NAMALWA (cell line): Measurements from ENCODE around the gene ZFP36L1.

Experiments used
- DNase-seq: peaks from one replicate; pipeline ENCODE4 v3.0.0-alpha.2; 2015; ENCODE audit warnings: low spot score

The ZFP36L1 gene

DNA sequence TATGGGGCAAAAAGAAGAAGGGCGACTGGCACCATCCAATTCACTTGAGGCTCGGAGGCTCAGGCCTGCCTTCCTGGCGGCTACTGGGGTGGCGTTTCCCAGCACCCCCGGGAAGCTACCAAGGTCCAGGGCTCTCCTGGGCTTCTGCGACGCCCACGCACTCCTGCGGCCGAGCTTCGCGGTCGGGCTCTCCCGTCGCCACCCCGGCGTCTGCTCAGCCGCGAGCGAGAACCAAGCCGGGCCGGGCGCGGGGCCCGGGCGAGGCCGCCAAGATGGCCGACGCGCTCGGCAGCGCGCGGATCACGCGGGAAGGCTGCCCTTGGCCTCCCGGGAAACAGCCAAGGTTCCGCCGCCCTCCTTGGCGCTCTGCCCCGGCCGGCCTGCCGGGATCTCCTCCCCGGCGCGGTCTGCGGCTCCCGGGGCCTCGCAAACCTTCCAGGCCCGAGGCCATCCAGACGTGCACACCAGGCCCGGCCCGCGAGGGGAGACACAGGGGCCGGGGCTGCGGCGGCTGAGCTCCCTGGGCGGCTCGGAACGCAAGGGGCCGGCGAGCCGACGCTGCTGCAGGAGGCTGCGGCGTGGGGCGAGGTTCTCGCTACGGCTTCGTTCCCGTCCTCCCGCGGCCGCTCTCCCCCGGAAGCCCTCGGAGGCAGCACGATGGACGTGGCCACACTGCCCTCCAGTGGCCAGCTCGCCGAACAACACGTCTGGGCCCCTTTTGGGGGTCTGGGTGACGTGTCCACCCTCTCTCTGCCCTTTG, 23.5 kb upstream of the ZFP36L1 start:
- DNase-seq = peak; percentile 86

GRCh38 chr14:68815298-68816182, 22.7 kb upstream of the ZFP36L1 start:
- DNase-seq = peak; percentile 38

DNA sequence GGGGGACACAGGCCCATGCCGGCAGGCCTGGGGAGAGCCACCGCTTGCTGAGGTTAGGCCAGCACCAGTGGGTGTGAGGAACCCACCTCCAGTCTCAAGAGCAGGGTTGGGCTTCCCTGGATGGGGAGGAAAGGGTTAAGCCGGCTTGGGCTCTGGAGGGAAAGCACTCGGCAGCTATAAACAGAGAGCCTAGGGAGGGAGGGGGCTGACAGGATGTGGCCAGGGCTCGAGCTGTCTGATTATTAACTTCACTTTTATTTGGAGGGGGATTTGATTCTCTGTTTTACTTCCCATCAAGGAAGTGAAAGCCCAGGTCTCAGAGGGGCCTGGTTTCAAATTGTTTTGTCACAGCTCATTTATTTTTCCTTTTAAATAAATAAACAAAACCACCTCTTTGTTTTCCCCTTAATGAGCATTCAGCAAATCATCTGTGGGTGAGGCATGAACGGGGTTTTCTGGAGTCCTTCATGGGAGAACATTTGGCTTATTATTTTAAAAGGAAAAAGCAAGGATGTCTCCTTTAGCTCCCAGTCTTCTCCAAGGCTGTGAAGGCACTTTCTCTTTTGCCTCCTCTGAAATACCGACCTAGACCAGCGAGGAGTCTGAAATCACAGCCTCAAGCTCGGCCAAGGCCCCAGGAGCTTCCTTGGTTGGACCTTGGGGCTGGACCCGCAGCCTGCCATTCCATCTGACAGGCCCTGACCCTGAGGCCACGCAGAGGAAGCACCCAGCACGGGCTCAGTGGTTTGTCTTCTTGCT, 21.9 kb upstream of the ZFP36L1 start:
- DNase-seq = peak; percentile 60

DNA sequence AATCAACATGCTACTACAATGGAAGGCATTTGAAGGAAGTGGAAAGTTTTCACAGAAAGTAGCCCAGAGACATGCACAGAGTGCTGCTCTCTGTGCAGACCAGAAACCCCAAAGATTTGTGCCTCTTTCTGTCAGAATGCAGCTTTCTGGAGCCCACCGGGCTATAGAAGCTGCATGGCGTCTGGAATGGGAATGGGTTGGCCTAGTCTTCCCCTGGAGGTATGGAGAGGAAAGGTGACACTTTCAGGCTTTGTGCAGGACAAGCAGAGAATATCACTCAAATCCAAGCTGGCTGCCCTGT, 21.3 kb upstream of the ZFP36L1 start:
- no peak for DNase-seq

GRCh38 chr14:68813318-68813838, 20.5 kb upstream of the ZFP36L1 start:
- no peak for DNase-seq

DNA sequence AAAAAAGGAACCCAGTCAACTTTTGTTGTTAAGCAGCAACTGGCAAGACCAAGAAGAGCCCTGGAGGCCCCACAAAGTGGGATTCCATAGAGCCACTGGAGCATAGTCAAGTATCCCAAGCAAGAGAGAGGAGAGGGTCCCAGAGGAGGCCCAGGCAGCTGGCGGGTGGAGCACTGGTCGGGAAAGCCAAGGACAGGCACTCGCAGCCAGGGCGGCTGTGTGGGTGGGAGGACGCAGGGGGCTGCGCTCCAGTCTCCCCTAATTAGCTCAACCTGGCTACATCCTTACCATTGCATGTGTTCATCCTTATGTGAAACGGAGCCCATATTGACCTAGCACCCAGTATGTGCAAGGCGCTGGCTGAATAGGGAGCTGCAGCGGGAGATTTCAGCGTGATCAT, 18.3 kb upstream of the ZFP36L1 start:
- no peak for DNase-seq

GRCh38 chr14:68810173-68811153, 17.6 kb upstream of the ZFP36L1 start:
- no peak for DNase-seq

DNA sequence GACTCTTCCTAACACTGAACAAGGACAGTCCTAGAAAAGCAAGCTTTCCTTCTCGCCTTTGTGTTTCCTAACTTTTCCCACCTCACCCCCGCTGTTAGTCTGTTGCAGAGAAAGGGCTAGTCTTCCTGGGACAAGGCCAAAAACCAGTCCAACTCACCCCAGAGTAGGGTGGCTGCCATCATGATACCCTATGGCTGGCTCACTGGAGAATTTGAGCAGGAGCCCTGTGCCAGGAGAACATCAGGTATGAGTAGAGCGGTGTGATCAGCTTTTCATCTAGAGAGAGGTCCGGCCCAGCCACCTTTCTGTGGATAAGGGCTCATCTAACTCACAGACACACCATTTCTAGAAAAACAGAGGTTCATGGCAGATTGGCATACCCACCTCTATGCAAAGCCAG, 16.7 kb upstream of the ZFP36L1 start:
- no peak for DNase-seq

GRCh38 chr14:68808696-68809480, 16.0 kb upstream of the ZFP36L1 start:
- no peak for DNase-seq

GRCh38 chr14:68807987-68808386, 15.1 kb upstream of the ZFP36L1 start:
- DNase-seq = no peak

DNA sequence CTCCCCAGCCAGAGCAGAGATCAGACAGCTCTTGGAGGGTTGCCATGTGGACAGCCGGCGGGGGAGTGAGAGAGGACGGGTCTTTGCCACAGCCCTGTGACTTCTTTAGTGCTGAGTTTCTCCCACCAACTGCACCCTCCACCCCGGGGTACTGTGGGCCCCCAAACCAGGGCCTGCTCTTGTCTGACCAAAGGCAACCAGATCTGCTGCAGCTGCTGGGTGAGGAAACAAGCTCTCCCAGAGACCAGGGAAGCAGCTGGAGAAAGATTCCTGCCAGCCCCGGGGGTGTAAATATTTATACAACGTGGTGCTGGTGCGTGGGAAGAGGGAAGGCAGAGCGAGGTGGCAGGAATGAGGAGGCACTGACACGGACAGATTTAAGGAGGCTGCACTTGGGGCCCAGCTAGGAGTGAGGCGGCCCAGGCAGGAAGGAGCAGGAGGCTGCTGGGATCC, 14.3 kb upstream of the ZFP36L1 start:
- DNase-seq = peak; percentile 65

DNA sequence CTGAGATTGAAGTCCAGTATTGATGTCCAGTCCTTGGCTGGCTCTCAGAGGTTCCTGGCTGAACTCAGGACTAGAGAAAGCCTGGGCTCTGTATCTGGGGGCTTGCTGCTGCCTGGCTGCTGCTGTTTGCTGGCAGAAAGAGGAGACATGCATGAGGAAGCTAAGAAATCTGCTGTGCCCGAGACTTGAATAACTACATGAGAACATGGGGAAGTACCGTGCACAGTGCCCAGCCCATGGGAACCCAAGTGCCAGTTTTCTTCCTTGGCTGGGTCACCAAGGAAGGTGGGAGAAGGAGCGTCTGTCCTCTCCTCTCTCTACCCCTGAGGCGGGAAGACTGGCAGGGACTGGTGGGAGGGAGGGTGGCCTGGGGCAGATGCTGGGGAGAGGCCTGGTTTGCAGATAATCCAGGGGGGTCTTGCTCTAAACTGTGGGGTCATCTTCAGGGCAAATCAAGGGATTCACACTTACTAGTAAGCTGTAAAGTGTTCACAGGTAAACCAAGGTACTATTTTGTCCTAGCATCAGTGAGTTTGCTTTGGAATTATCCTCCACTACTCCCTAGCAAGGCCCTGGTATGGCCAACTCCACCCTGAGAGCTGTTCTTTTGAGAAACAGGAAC, 13.8 kb upstream of the ZFP36L1 start:
- peak; percentile 68 for DNase-seq

GRCh38 chr14:68805414-68805813, 12.5 kb upstream of the ZFP36L1 start:
- no peak for DNase-seq

- no peak for DNase-seq
Measured at GRCh38 chr14:68801631-68802030, 8.8 kb upstream of the ZFP36L1 start.

- DNase-seq = no peak
Measured at GRCh38 chr14:68800953-68801352, 8.1 kb upstream of the ZFP36L1 start.

GRCh38 chr14:68800390-68800789, 7.5 kb upstream of the ZFP36L1 start:
- no peak for DNase-seq

DNA sequence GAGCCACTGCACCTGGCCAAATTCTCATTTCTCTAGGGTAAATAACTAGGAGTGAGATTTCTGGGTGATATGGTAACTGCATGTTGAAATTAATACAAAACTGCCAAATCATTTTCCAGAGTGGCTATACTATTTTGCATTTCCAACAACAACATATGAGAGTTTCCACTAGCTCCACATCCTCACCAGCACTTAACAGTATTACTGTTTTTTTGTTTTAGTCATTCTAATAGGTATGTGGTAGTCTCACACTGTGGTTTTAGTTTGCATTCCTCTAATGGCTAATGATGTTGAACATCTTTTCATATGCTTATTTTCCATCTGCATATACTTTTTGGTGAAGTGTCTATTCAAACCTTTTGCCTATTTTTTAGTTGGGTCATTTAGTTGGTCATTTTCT, 5.8 kb upstream of the ZFP36L1 start:
- no peak for DNase-seq

GRCh38 chr14:68797121-68797670, 4.3 kb upstream of the ZFP36L1 start:
- no peak for DNase-seq

DNA sequence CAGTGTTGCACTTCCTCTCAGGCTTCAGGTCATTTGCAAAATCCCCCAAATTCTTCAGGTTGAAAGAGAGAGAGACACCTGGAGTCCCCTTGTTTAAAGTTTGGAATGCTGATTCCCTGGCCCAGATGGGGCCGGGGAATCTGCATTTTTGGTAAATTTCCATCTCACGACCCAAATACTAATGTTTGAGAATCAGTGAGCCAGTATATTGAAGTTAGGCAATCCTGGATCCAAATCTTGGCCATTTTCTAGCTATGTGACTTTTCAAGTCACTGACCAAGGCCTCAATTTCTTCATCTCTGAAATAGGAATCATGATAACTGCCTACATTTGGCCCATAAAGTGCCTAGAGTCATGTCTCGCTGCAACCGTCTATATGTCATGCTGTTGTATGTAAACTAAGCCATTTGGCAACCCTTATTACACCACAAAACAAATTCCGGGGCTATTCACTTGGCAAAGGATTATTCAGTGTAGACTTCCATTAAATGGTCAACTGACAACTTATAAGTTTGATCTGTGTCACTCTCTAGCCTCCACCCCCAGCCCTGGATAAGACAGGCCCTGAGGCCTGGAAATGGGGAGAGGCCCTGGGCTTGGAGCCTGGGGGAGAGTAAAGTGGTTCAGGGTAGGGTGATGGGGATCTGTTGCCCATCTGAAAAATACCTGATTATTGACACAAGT, 3.7 kb upstream of the ZFP36L1 start:
- no peak for DNase-seq
